HG02798 (cell line): ENCODE data around the gene B4GALT2.

Experiments
- ATAC-seq: cut with Tn5 transposase; IDR thresholded peaks from one replicate; pipeline ENCODE4 v1.9.1; 2021; ENCODE audit warnings: mild to moderate bottlenecking; ENCODE audit not compliant: unreplicated experiment, poor library complexity

Gene B4GALT2

DNA sequence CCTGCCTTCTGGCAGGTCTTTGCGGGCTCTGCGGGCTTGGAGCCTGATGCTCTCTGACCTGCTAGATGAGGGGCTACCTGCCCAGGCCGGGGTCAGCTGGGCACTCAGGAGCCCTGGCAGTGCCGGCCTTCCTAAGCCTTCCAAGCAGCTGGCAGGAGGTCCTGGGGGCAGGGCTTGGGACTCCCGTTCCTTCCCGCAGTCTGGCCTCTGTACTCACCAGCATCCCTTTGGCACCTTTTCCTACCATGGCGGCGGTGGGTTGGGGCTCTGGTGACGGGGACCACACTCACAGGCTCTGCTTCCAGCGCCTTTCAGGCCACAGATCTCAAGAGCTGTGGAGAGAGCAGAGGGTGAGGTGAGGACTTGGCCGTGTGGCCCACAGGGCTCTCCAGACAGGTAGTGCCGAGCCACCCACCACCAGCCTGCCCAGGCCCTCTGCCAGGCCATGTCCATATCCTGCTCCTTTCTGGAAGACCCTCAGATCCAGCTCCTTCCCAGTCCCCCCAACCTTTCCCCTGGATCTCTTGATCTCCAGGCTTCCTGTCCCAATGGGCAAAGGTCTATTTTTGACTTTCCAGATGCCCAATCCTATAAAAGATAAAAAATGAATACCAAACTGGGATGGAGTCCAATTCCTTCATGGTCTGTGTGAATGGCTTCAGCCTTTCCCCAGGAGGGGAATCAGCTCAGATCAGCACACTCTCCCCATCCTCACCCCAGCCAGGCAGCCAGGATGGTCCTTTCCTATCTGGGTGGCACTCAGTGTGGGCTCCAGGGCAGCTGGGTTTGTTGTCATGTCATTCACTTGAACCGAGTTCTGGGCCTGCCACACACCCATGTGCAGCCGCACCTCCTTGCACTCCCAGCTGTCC lies 45.3 kb downstream of the B4GALT2 start:
- ATAC-seq = no peak

DNA sequence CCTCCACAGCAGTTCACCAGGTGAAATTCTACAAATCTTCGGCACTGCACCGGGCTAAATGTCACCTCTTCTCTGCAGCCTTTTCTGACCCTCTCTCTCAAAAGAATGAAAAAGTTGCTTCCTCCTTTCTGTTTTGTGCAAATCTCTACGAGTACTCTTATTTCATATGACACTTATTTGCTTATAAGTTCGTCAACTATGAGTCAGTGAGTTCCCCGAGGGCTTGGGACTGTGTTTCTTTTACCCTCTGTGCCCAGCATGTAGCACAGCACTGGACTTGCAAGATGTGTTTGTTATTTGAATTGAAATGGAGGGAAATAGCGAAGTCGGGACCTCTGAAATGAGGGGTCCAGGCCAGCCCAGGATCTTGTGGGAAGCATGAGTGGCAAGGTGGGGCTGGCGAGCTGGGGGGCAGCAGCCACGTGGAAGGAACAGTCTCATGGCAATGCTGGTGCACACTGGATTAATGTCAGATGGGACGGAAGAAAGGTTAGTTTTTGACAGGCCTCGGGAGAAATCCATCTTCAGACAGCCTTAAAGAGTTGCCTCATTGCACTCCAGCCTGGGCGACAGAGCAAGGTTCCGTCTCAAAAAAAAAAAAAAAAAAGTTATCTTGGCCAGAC lies 46.0 kb downstream of the B4GALT2 start:
- no peak for ATAC-seq

DNA sequence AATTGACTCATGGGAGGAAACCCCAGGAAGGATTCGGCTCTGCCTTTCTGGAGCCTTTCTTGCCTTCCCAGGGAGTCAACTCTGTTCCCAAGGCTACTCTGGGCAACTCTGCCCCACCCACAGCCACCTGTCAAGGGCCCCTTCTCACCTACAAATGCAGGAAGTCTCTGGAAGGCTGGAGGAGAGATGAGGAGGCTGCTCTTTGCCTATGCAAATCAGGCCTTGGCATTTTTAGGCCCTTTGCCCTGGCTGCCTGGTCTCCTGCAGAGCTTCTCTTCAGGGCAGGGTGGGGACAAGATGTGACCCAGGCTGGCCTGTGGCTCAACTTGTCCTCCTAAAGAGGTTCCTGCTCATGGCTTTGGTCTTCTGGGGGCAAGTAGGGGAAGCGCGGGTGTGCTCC lies 46.8 kb downstream of the B4GALT2 start:
- ATAC-seq = no peak

DNA sequence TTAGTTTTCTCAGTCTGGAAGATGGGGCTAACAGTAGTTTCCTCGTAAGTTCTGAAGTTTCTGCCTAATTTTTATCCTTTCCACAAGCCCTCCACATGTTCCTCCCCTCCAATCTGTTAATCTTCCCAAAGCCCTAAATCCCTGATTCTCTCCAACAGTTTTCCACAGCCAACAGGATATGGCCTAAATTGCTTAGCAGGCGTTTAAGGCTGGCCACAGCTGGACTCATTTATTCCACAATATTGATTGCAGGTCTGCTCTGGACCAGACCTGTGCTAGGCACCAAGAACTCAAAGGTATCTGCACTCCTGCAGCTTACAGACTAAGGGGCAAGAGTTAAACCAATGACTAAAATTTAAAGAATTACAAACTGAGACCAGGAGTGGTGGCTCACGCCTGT lies 48.3 kb downstream of the B4GALT2 start:
- no peak for ATAC-seq

DNA sequence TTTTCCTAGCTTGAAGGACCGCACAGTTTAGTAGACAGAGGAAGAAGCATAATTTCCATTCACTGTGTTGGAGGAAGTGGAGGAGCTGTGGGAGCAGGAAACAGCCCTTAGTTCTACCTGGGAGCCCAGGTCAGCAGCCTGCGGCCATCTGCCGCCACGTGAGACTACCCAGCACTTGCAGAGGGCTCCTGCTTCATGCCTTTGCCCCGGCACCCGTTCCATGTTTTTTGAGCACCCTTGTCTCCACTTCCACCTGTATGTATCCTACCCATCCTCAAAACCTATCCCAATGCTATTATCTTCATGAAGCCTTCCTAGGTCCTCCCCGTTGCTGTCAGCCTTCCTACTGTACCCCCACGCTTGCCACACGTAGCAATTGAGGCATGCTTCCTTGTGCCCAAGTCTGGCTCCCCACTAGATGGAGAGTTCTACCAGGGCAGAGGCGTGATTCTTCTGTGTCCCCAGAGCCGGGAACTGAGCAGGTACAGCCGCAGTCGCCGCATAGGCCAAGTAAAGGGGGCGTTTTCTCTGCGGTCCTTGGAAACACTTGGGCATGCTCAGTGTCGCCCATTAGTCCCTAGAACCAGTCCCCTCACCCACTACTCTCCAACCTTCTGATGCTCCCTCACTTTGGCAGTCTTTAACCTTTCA lies 50.4 kb downstream of the B4GALT2 start:
- ATAC-seq = peak; percentile 17

DNA sequence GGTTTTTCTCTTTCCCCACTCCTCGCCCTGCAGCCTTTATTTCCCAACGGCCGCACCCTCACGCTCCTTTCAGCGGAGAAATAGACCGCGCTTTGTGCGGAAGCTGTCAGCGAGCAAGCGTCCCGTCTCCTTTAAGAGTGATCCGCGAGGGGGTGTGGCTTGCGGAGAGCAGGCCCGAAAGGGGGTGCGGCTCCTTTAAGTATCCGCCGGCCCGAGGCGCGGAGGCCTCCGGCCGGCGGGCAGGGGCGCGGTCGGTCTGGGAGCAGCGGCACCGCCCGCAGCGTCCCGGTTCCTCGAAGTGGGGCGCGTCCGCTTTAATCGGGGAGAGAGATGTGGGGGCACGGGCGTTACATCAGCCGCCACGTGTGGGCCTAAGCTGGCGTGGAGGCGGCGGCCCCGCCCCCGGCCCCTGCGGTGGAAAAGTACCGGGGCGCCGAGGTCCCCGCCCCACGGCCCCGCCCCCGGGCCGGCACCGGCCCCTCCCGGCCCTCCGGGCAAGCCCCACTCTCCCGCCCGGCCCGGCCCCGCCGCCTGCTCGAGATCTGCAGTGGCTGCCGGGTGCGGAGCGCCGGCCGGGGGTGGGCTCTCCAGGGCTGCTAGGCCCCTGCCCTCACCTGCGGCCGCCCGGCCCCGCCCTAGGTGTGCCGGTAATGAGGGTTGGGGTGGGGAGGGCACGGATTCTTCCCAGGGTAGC lies 51.0 kb downstream of the B4GALT2 start:
- peak; percentile 87 for ATAC-seq

DNA sequence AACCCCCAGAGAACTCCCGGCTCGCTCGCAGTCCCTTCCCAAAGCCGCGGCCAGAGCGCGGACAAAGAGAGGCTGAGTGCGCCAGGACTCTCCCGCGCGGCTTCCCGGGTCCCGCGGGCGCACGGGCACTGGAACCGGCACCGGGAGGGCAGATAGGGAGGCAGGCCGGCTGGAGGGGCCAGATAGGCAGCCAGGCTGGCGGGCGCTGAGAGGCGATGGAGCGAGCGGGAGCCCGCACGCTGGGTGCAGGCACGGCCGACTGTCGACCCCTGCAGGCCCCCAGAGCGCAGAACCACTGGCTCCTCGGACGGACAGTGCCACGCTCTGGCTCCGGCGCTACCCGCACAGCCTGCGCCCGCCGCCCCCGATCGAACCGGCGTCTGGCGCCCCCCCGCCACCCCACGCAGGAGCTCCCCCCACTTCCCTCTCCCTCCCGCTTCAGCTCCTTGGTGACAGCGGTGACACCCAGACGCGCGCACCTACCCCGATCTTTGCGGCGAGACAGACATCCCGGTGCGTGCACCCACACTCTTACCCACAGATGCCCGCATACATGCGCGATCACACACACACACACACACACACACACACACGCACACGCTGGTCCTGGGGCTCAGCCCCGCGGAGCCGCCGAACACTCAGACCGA lies 51.7 kb downstream of the B4GALT2 start:
- peak; percentile 15 for ATAC-seq

DNA sequence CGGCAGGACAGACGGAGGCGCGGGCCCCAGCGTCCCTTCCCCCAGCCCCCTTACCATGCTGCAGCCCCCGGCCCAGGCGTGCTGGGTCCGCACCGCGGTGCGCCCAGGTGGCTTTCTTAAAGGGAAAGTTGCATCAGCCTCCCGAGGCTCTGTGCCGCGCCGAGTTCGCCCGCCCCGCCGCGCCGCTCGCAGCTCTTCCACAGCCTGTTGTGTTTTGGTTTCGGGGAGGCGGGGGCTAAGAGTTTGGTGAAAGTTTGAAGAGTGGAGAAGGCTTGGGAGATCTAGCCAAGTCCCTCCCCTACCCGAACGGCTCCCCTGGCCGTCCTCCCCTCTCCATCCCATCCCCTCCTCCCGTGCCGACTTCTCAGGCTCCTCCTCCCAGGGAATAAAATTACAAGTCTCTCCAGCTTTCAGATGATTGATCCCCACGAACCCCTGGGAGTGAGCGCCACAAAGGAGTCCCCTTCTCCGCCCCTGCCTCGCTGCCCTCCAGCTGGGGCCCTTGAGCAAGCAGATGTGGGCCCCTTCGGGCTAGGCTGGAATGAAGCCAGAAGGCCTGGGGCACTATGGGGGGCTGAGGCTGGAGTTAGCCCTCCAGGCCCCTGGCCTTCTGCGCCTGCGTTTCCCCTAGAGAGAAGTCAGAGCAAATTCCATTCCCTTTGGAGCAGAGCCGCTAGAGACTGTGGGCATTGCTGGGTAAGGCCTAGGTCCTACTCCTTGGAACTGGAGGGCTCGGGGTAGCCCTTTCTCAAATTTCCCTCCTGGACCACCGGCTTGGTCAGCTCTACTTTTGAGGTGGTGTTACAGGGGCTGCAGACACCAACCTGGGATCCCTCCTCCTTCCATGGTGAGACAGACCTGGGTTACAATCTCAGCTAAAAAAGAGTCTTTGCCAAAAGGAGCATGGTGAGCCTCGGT lies 52.5 kb downstream of the B4GALT2 start, which contains the start of gene SLC6A9:
Gene SLC6A9 (minus strand): TSS at position 211 of the 918 bp plus-strand sequence. CDS start 7,185 bp downstream, outside the sequence.
- ATAC-seq = no peak

DNA sequence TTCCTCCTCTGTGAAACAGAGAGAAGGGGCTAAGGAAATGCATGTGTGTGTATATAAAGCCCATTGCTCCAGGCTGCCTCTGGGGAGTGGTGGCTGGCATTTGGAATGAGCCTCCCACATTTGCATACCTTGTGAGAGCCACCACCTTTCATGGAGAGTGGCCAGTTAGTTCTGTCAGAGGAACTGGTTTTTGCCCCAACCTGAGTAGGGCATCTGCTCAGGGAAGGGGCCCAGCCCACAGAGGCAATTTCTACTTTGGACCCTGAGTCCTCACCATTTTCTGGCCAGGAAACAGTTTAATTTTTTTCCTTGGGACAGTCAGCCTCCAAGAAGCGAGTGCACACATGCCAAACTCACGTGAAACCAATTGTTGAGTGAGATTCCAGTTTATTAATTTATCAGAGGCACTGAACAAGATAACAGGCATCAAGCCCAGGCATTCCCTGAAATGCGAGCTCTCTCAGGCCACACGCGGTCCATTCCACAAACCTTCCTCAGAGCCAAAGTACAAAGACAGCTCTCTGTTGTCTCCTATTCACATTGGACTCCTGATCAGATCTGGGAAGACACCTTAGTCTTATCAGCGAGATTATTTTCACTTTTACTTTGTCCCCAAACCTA lies 53.3 kb downstream of the B4GALT2 start:
- no peak for ATAC-seq

DNA sequence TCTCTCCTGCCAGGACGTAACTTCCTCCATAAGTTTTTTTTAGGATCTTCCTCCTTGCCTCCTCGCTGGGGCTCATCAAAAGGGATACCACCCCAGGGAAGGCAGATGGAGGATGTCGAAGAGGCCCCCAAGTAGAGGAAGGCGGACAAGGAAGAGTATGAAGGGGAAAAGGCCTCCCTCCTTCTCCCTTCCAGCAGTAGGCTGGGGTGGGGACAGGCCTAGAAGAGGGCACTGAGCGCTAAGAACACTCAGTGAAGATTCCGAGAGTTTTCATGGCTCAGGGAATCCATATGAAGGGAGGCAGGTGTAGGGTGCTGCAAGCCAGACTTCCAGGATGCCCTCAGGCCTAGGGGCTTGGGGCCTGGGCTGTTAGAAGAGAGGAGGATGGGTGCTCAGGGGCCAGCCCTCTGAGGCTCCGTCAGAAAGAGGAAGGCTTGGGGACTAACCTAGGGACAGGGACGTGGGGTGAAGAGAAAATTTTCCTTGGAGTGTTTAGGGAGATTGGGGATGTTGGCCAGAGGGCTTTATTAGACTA lies 54.1 kb downstream of the B4GALT2 start:
- no peak for ATAC-seq

DNA sequence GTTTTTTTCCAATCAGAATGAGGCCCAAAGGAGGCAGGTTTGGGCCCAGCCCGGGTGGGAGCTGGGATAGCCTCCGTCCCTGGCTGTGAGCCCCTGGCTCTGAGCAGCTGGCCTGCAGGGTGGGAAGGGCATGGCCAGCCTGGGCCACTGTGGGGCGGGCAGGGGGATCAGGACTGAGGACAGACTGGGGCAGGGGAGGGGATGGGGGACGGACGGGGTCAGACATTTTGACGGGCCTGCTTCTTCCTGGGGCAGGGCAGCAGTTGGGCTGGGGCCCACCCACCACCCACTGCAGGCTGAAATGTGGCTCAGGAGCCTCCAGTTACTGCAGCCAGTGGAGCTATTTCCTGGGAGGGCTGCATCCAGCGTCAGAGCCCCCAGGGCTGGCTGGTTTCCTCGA lies 54.7 kb downstream of the B4GALT2 start:
- no peak for ATAC-seq

DNA sequence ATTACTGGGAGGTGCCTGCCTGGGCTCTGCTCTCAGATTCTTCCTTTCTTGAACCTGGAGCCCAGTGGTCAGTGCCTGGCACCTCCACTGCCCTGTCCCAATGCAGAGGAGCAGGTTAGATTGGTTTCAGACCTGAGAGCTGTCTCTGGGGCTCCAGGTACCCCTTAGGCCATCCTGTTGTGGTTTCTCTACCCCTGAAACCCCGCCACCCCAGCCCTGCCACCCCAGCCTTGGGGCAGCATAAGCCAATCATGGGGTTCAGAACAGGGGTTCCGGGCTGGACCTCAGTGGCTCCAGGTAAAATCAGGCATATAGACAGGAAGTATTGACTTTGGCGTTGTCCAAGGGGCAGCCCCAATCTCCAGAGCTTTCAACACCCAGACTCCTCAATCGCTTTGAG lies 55.4 kb downstream of the B4GALT2 start:
- no peak for ATAC-seq

DNA sequence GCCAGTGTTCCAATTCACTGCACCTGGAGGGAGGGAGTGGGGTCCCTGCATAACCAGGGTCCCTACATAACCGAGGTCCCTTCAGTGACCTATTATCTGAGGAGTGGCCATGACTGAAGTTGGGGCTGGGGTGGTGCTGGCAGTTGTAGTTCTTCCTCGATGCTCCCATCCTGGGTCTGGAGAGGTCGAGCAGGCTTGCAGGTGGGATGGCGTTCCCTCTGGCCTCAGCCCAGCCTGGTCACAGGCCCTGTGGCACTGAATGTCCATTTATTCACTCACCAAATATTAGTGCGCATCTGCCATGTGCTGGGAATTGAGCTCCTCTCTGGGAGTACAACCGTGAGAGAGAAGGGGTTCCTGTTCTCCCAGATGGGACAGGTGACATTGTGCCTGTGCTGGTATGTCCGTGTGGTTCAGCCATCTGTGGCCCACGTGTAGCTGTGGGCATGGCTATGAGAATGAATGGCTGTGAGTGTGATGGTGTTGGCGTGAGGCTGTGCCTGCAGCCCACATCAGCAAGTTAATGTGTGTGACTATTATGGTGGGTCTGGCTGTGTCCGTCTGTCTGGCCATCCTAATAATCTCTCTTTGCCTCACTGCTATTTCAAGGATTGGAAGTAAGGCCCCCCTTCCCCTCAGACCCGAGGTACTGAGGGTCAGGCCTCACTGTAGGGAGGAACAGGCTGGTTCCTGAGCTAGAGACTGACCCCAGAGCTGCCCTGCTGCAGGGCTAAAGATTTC lies 56.1 kb downstream of the B4GALT2 start:
- no peak for ATAC-seq

DNA sequence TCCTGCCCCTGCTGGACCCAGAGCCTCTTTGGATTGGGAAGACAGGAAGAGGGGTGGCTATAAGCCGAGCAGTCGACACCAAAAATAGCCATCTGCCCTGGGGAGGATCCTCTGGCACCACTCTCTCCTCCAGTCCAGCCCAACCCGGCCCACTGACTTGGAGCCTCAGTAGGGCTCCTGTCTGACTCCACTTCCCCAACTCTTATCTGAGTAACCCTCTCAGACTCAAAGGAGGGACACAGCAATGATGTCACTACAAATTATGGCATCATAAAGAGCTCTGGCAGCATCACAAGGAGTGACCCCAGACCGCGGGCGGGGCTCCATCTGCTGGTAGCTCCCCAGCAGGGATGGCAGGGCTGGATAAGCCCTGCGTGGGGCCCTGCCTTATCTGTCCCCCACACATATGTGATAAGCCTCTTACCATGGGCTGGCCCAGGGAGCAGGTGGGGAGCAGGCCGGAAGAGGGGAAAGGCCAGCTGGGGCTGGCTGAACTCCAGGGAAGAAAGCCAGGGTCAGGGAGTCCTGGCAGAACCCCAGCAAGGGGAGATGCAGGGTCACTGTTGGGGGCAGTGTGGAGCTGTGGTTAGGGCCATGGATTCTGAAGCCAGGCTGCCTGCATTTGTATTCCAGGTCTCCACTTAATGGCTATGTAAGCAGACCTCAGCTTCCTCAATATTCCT lies 56.9 kb downstream of the B4GALT2 start:
- ATAC-seq = no peak

DNA sequence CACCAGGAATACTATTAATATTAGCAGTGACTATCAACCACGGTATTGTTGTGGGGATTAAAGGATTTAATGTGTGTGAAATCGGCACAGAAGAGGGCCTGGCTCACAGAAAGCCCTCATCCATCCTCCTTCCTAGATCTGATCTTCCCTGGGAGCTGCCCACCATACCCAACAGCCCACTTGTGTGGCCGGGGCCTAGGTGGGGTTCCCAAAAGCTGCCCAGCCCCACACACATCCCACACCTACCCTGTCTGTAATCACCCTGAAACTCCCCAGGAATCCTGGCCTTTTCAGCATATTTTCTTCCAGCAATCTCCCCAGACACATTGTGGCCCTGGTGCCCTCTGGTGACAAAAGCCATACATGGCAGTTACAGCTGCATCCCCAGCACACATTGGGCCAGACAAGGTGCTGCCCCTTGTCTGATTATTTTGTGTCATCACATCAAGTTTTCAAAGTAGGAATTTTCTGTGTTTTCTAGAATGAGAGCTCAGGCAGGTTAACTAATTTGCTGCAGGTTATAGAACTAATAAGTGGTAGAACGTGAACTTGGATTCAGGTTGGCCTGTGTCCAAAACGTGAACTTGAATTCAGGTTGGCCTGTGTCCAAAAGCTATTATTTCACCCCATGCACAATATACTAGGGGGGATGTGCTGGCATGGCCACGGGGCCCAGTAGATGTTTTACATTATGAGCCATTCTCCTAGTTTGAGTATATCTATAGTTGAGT lies 57.6 kb downstream of the B4GALT2 start:
- ATAC-seq = peak; percentile 41

DNA sequence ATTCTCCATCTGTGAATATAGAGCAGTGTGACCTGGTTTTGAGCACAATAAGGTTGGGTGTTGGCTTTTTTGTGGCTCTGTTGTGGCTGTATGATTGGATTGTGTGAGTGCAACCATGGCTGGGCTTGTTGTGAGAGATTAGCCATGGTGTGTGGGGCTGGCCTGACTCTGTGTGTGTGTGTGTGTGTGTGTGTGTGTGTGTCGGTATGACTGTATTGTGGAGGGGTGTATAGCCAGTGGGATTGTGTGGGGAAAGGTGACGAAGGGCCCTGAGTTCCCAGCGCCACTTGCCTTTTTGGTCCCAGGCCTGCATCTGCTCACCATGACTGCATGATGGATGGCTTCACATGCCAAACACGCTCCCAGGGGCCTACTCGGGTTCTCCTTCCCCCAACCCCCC lies 58.1 kb downstream of the B4GALT2 start:
- no peak for ATAC-seq
